Calu3 (cell line): ENCODE measurements around the gene TTC13. TPM values are rescaled to one million over a fixed set of nuclear protein-coding genes. Genes with fewer than 3 reads are reported as not detected.

Experiments
- BruUV-seq: library from RNA; stranded (reverse); fragments of 400-500 nt; replicated peaks from 2 replicates; lab custom pipeline; 2021; lab: Mats Ljungman, UMichigan
- CTCF ChIA-PET: fragments of 300-600 bp; sonication (Branson Sonifier 250); formaldehyde crosslinking; loops from one replicate; lab custom pipeline; 2022; ENCODE audit warnings: antibody characterized with exemption; lab: Charles Lee
- DNase-seq: peaks from one replicate; pipeline ENCODE4 v3.0.0; 2022
- H3K27ac Mint-ChIP-seq: one replicate; pipeline ENCODE4 v1.8.0; 2022; ENCODE audit warnings: mixed read lengths; ENCODE audit not compliant: unreplicated experiment
- H3K27me3 Mint-ChIP-seq: one replicate; pipeline ENCODE4 v1.8.0; 2022; ENCODE audit warnings: mixed read lengths; ENCODE audit not compliant: unreplicated experiment
- H3K36me3 Mint-ChIP-seq: one replicate; pipeline ENCODE4 v1.8.0; 2022; ENCODE audit warnings: mild to moderate bottlenecking, moderate library complexity, mixed read lengths; ENCODE audit not compliant: insufficient read depth, unreplicated experiment
- H3K4me1 Mint-ChIP-seq: one replicate; pipeline ENCODE4 v1.8.0; 2022; ENCODE audit warnings: mild to moderate bottlenecking, low read depth, mixed read lengths; ENCODE audit not compliant: unreplicated experiment
- H3K4me3 Mint-ChIP-seq: one replicate; pipeline ENCODE4 v1.8.0; 2022; ENCODE audit warnings: mild to moderate bottlenecking, low read depth, moderate library complexity, mixed read lengths; ENCODE audit not compliant: unreplicated experiment
- H3K9me3 Mint-ChIP-seq: one replicate; pipeline ENCODE4 v1.8.0; 2022; ENCODE audit warnings: low read depth, mixed read lengths; ENCODE audit not compliant: unreplicated experiment
- intact Hi-C: fragments of 100-400 bp; cut with micrococcal nuclease; formaldehyde crosslinking; loops from one replicate; pipeline ENCODE4 v1.10.0; 2022; ENCODE audit not compliant: unreplicated experiment
- total RNA-seq: library from RNA; stranded (reverse); gene quantifications from 2 replicates; pipeline ENCODE4 v1.2.3, GENCODE V29; 2022
- TF ChIP-seq, protein P1 (sequence below): fragments of 200-600 bp; IDR thresholded peaks from one replicate; pipeline ENCODE4 v1.8.0; 2022; ENCODE audit warnings: antibody characterized with exemption; ENCODE audit not compliant: unreplicated experiment

TTC13 gene
- total RNA-seq, 1 experiment from 2014 or later, result 35.6 TPM

DNA sequence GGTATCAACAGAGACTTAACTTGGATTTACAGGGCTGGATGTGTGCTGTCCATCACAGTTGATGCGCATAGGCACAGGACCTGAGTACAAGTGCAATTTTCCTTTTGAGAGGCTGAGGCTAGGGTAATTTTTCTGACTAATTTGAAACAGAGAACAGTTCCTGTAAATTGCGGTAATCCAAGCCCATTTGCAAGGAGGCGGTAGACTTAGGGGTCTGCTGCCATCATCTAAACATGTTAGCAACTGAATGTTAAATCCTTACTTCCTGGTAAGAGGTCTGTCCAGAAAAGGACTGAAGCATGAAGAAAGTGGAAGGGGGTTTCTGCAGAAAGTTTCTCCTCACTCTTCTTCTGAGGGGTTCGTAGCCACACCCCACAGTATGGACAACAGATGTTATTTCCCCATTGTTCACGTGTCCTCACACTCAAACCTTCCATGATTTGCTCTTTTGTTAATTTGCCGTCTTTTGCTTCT lies 86.6 kb downstream of the TTC13 start:
- Mint-ChIP-seq H3K27ac (no peak overlapping the region), H3K9me3 (no peaks in the 10 kb centered on the region), H3K36me3 (no peaks in the 10 kb centered on the region), H3K4me1 (no peaks in the 10 kb centered on the region), H3K27me3 (no peaks in the 10 kb centered on the region), H3K4me3 (no peak overlapping the region)
- BruUV-seq, result no TSS peak
- TF ChIP-seq, protein P1, sequence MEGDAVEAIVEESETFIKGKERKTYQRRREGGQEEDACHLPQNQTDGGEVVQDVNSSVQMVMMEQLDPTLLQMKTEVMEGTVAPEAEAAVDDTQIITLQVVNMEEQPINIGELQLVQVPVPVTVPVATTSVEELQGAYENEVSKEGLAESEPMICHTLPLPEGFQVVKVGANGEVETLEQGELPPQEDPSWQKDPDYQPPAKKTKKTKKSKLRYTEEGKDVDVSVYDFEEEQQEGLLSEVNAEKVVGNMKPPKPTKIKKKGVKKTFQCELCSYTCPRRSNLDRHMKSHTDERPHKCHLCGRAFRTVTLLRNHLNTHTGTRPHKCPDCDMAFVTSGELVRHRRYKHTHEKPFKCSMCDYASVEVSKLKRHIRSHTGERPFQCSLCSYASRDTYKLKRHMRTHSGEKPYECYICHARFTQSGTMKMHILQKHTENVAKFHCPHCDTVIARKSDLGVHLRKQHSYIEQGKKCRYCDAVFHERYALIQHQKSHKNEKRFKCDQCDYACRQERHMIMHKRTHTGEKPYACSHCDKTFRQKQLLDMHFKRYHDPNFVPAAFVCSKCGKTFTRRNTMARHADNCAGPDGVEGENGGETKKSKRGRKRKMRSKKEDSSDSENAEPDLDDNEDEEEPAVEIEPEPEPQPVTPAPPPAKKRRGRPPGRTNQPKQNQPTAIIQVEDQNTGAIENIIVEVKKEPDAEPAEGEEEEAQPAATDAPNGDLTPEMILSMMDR, result no peak
- CTCF ChIA-PET, result interaction anchor here (1.0 kb wide), 1 partner anchor 24 kb away, joined by 4 read pairs; the partner anchor contains the start of gene C1orf198
- DNase-seq, result no peak
- intact Hi-C loops, result no loop called here

DNA sequence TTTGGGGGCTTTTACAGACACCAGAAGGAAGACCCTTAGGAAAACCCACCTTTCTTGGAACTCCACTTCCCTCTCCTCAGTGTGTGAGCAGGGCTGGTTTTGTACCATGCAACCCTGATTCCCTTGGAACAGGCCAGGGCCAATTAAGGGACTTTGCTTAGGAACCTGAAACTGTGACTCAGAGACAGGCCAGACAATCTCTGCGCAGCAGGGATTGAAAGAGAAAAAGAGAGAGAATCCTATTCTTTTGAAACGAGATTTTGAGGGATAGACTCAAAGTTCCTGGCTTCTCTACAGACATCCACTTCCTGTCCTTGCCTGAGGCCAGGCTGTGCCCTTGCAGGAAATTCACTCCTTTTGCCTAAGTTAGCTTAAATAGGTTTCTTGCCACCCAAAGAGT lies 87.2 kb downstream of the TTC13 start:
- DNase-seq, result no peak
- Mint-ChIP-seq H3K27me3 (no peaks in the 10 kb centered on the region), H3K4me3 (no peak overlapping the region), H3K27ac (no peak overlapping the region), H3K4me1 (no peaks in the 10 kb centered on the region), H3K9me3 (no peaks in the 10 kb centered on the region), H3K36me3 (no peaks in the 10 kb centered on the region)
- no TSS peak for BruUV-seq
- TF ChIP-seq, protein P1, result no peak
- CTCF ChIA-PET, result no interaction called here
- intact Hi-C loops, result no loop called here

DNA sequence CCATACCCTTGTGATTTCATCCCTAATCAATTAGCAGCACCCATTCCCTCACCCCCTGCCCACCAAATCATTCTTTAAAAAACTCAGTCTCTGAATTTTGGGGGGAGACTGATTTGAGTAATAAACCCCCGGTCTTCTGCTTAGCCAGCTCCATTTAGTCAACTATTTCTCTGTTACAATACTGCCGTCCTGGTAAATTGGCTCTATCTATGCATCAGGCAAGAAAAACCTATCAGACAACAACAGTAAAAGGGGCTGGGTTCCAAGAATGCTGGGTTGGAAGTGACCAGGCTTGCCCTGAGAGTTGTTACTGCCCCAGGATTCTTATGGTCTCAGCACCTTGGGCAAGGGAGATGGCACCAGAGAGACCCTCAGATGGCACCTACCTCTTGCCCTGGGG lies 94.0 kb downstream of the TTC13 start:
- Mint-ChIP-seq H3K27ac (no peak overlapping the region), H3K9me3 (peaks cover 7% of the 10 kb centered on the region), H3K36me3 (no peaks in the 10 kb centered on the region), H3K27me3 (peaks cover 49% of the 10 kb centered on the region), H3K4me3 (no peak overlapping the region), H3K4me1 (no peaks in the 10 kb centered on the region)
- intact Hi-C loops, result no loop called here
- DNase-seq, result no peak
- no TSS peak for BruUV-seq
- CTCF ChIA-PET, result interaction anchor here (0.5 kb wide), 1 partner anchor 1254 kb away, joined by 4 read pairs; no protein-coding TSS in a partner anchor
- TF ChIP-seq, protein P1, result no peak

DNA sequence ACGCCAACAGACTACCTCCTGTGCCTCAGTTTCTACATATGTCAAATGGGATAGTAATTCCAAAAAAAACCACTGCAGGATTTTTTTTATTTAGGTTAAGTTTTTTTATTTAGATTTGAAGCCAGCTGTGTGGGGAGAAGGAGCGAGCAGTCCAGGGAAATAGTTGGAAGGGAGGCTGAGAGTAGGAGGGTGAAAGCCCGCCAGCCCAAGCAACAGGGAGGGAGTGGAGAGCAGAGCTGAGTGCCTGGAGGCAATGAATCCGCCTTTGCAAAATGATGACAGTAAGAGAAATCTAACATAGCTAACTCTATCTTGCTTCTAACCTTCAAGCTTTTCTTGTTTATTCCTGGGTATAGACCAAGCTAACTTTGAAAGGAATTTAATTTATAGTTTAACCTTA lies 94.7 kb downstream of the TTC13 start:
- no peak for DNase-seq
- no TSS peak for BruUV-seq
- TF ChIP-seq, protein P1, result no peak
- CTCF ChIA-PET, result interaction anchor here (0.6 kb wide), 1 partner anchor 148 kb away, joined by 3 read pairs; no protein-coding TSS in a partner anchor
- H3K4me1 Mint-ChIP-seq, result no peaks in the 10 kb centered on the region
- peaks cover 56% of the 10 kb centered on the region for H3K27me3 Mint-ChIP-seq
- intact Hi-C loops, result no loop called here
- no peaks in the 10 kb centered on the region for H3K36me3 Mint-ChIP-seq
- peaks cover 7% of the 10 kb centered on the region for H3K9me3 Mint-ChIP-seq
- no peak overlapping the region for H3K4me3 Mint-ChIP-seq
- H3K27ac Mint-ChIP-seq, result no peak overlapping the region
